IMR-90 (cell line): ENCODE results near the gene ANP32A. TPM values are rescaled to one million over a fixed set of nuclear protein-coding genes. Genes with fewer than 3 reads are reported as not detected.

Experiments
- ATAC-seq: fragments of 200-7000 bp; cut with Tn5 transposase; 2 replicates; pipeline ENCODE4 v1.9.1; 2020; ENCODE audit warnings: low read depth, mild to moderate bottlenecking, moderate library complexity
- BruUV-seq: library from RNA; stranded (reverse); fragments of 400-500 nt; replicated peaks from 2 replicates; lab custom pipeline; 2021; lab: Mats Ljungman, UMichigan
- CTCF ChIA-PET: fragments of 300-600 bp; formaldehyde crosslinking; extraction: SDS; loops from one replicate; lab custom pipeline; 2021; ENCODE audit warnings: antibody characterized with exemption; lab: Yijun Ruan, JAX
- POLR2A ChIA-PET: fragments of 300-600 bp; sonication (Branson Sonifier 250); formaldehyde crosslinking; loops from one replicate; lab custom pipeline; 2022; ENCODE audit warnings: antibody characterized with exemption; ENCODE audit not compliant: unreplicated experiment; lab: Charles Lee
- DNase-seq: peaks from one replicate; pipeline ENCODE4 v3.0.0; 2013
- H2AFZ ChIP-seq: replicated peaks from 2 replicates; pipeline ENCODE3; 2013; ENCODE audit warnings: low read length, mild to moderate bottlenecking; ENCODE audit not compliant: poor library complexity
- H2AK5ac ChIP-seq: 2 replicates; pipeline ENCODE4 v1.6.1; 2013; ENCODE audit warnings: low read depth, low read length, inconsistent platforms
- H2AK9ac ChIP-seq: replicated peaks from 2 replicates; pipeline ENCODE3; 2013; ENCODE audit warnings: mild to moderate bottlenecking, low read depth, low read length, moderate library complexity; ENCODE audit not compliant: poor library complexity
- H2BK120ac ChIP-seq: 2 replicates; pipeline ENCODE4 v1.6.1; 2013; ENCODE audit warnings: low read depth, low read length, inconsistent platforms
- H2BK15ac ChIP-seq: 3 replicates; pipeline ENCODE4 v1.6.1; 2013; ENCODE audit warnings: low read depth, low read length, inconsistent platforms
- H2BK20ac ChIP-seq: 2 replicates; pipeline ENCODE4 v1.6.1; 2013; ENCODE audit warnings: low read depth, mild to moderate bottlenecking, inconsistent platforms, low read length, moderate library complexity
- H2BK5ac ChIP-seq: 2 replicates; pipeline ENCODE4 v1.6.1; 2013; ENCODE audit warnings: mild to moderate bottlenecking, low read depth, low read length, inconsistent platforms; ENCODE audit not compliant: poor library complexity, severe bottlenecking
- H3K14ac ChIP-seq: replicated peaks from 2 replicates; pipeline ENCODE4 v1.6.1; 2013; ENCODE audit warnings: low read depth, low read length, inconsistent platforms
- H3K18ac ChIP-seq: 2 replicates; pipeline ENCODE4 v1.6.1; 2013; ENCODE audit warnings: low read depth, low read length, control low read depth
- H3K23ac ChIP-seq: 2 replicates; pipeline ENCODE4 v1.6.1; 2013; ENCODE audit warnings: low read depth, low read length, inconsistent platforms
- H3K27ac ChIP-seq: 2 replicates; pipeline ENCODE4 v1.5.1; 2013; ENCODE audit warnings: mild to moderate bottlenecking, control low read depth, low read length; ENCODE audit not compliant: insufficient read depth
- H3K27me3 ChIP-seq: 2 replicates; pipeline ENCODE4 v1.6.1; 2013; ENCODE audit warnings: low read length; ENCODE audit not compliant: control insufficient read depth, insufficient read depth
- H3K36me3 ChIP-seq: 2 replicates; pipeline ENCODE4 v1.6.1; 2013; ENCODE audit warnings: low read length, mixed read lengths; ENCODE audit not compliant: control insufficient read depth, insufficient read depth
- H3K4ac ChIP-seq: 2 replicates; pipeline ENCODE4 v1.6.1; 2013; ENCODE audit warnings: low read depth, low read length, inconsistent platforms
- H3K4me1 ChIP-seq: 2 replicates; pipeline ENCODE4 v1.6.1; 2013; ENCODE audit warnings: low read length, mixed read lengths; ENCODE audit not compliant: control insufficient read depth, insufficient read depth
- H3K4me2 ChIP-seq: 2 replicates; pipeline ENCODE4 v1.6.1; 2013; ENCODE audit warnings: low read depth, mild to moderate bottlenecking, control low read depth, low read length, moderate library complexity
- H3K4me3 ChIP-seq: 2 replicates; pipeline ENCODE4 v1.5.1; 2013; ENCODE audit warnings: low read depth, mild to moderate bottlenecking, control low read depth, low read length, moderate library complexity; ENCODE audit not compliant: insufficient read depth
- H3K56ac ChIP-seq: 2 replicates; pipeline ENCODE4 v1.6.1; 2013; ENCODE audit warnings: low read length, inconsistent platforms; ENCODE audit not compliant: insufficient read depth; ENCODE audit errors: extremely low read depth
- H3K79me1 ChIP-seq, 2 experiments: 2 replicates each; pipeline ENCODE4 v1.6.1; 2013; ENCODE audit warnings: low read length in 2 of 2, inconsistent platforms in 1 of 2, low read depth in 1 of 2
- H3K9ac ChIP-seq: 2 replicates; pipeline ENCODE4 v1.6.1; 2013; ENCODE audit warnings: low read depth, low read length, control low read depth
- H3K9me1 ChIP-seq: 2 replicates; pipeline ENCODE4 v1.6.1; 2013; ENCODE audit warnings: low read length, inconsistent platforms; ENCODE audit not compliant: insufficient read depth
- H3K9me3 ChIP-seq: 2 replicates; pipeline ENCODE4 v1.6.1; 2013; ENCODE audit warnings: low read length; ENCODE audit not compliant: control insufficient read depth, insufficient read depth
- H4K20me1 ChIP-seq: 2 replicates; pipeline ENCODE4 v1.6.1; 2013; ENCODE audit warnings: low read length, inconsistent platforms; ENCODE audit not compliant: insufficient read depth
- H4K5ac ChIP-seq: 2 replicates; pipeline ENCODE4 v1.6.1; 2013; ENCODE audit warnings: mild to moderate bottlenecking, low read depth, low read length, control low read depth
- H4K8ac ChIP-seq, 2 experiments: 2 replicates each; pipeline ENCODE4 v1.6.1; 2013; ENCODE audit warnings: low read depth in 2 of 2, low read length in 2 of 2, control low read depth in 1 of 2, inconsistent platforms in 1 of 2
- H4K91ac ChIP-seq: 2 replicates; pipeline ENCODE4 v1.6.1; 2013; ENCODE audit warnings: low read depth, low read length, inconsistent platforms; ENCODE audit not compliant: insufficient read depth
- BHLHE40 ChIP-seq: fragments of 150-350 bp; IDR thresholded peaks from 2 replicates; pipeline ENCODE4 v1.6.1; 2016; ENCODE audit warnings: mild to moderate bottlenecking, low read depth, low read length
- CHD1 ChIP-seq: IDR thresholded peaks from 2 replicates; pipeline ENCODE4 v1.6.1; 2012; ENCODE audit warnings: low read depth, low read length, improper control_type of control experiment
- FOS ChIP-seq: fragments of 150-350 bp; IDR thresholded peaks from 2 replicates; pipeline ENCODE4 v1.6.1; 2016; ENCODE audit warnings: low read depth, low read length
- MAZ ChIP-seq: IDR thresholded peaks from 2 replicates; pipeline ENCODE4 v1.6.1; 2012; ENCODE audit warnings: low read depth, mild to moderate bottlenecking, low read length, improper control_type of control experiment, moderate library complexity, borderline replicate concordance
- NFE2L2 ChIP-seq: fragments of 150-350 bp; IDR thresholded peaks from 2 replicates; pipeline ENCODE4 v1.6.1; 2016; ENCODE audit warnings: low read depth, mild to moderate bottlenecking, low read length
- POLR2A ChIP-seq: IDR thresholded peaks from 2 replicates; pipeline ENCODE4 v1.6.1; 2012; ENCODE audit warnings: mild to moderate bottlenecking, low read depth, low read length
- RCOR1 ChIP-seq: IDR thresholded peaks from 2 replicates; pipeline ENCODE4 v1.6.1; 2012; ENCODE audit warnings: mild to moderate bottlenecking, low read length, improper control_type of control experiment; ENCODE audit not compliant: insufficient replicate concordance
- RFX5 ChIP-seq: IDR thresholded peaks from 2 replicates; pipeline ENCODE4 v1.8.0; 2012; ENCODE audit warnings: low read depth, mild to moderate bottlenecking, low read length, moderate library complexity
- USF2 ChIP-seq: fragments of 150-350 bp; IDR thresholded peaks from 2 replicates; pipeline ENCODE4 v1.6.1; 2017; ENCODE audit warnings: mild to moderate bottlenecking, antibody characterized with exemption, low read length, low read depth
- WGBS, 2 experiments: methylation state at CpG; one replicate each; pipeline versions ENCODE4 v1.1.5 to v1.1.7; 2013; ENCODE audit warnings: missing lambda C conversion rate in 2 of 2; ENCODE audit not compliant: insufficient read length in 1 of 2; ENCODE audit errors: extremely low coverage in 2 of 2; 5-methylcytosine and 5-hydroxymethylcytosine counted together
- dilution Hi-C: fragments of 300-500 bp; cut with HindIII; formaldehyde crosslinking; loops from one replicate; pipeline ENCODE4 v1.14.3; 2018; ENCODE audit warnings: low sequenced_read_pairs; ENCODE audit not compliant: unreplicated experiment
- in situ Hi-C: fragments of 300-500 bp; cut with MboI; formaldehyde crosslinking; loops from 3 replicates; pipeline ENCODE4 v1.14.3; 2019; ENCODE audit warnings: low sequenced_read_pairs, inconsistent platforms, mixed read lengths
- intact Hi-C: fragments of 100-400 bp; cut with micrococcal nuclease; formaldehyde crosslinking; loops from 2 replicates; pipeline ENCODE4 v1.10.0; 2022
- polyA plus RNA-seq, 3 experiments: library from polyadenylated mRNA; depleted of rRNA; stranded (reverse); fragments of >200 nt; gene quantifications; 2 replicates each; pipeline ENCODE4 v1.2.3, GENCODE V29; 2012; ENCODE audit warnings: low replicate concordance in 1 of 3
- total RNA-seq: library from RNA; depleted of rRNA; stranded (reverse); fragments of >200 nt; gene quantifications from 2 replicates; pipeline ENCODE4 v1.2.3, GENCODE V29; 2012
- TF ChIP-seq, protein P1 (sequence below): conservative IDR thresholded peaks from 2 replicates; pipeline ENCODE4 v1.5.1; 2012; ENCODE audit warnings: mild to moderate bottlenecking, low read depth, low read length, improper control_type of control experiment
- TF ChIP-seq, protein P2 (sequence below): fragments of 150-350 bp; IDR thresholded peaks from 2 replicates; pipeline ENCODE4 v1.6.1; 2016; ENCODE audit warnings: low read depth, mild to moderate bottlenecking, low read length, moderate library complexity, borderline replicate concordance

ANP32A gene
- total and polyA plus RNA-seq, 2 of the 4 experiments (the other 2 are of a cell fraction), result 62.4 to 72.8 TPM

DNA sequence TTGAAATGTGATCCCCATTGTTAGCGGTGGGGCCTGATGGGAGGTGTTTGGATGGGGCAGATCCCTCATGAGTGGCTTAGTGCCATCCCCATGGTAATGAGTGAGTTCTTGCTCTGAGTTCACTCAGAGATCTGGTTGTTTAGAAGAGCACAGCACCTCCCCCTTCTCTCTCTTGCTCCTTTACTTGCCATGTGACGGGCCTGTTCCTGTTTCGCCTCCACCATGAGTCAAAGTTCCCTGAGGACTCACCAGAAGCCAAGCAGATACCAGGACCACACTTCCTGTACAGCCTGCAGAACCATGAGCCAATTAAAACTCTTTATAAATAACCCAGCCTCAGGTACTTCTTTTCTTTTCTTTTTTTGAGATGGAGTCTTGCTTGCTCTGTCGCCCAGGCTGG lies 46.6 kb downstream of the ANP32A start:
- Histone ChIP-seq H4K91ac (no peak overlapping the region), H3K27me3 (peaks cover 15% of the 10 kb centered on the region), H2BK5ac (no peak overlapping the region), H2AFZ (no peak overlapping the region), H2AK9ac (no peak overlapping the region), H3K9me3 (0 out of 2 replicates have a peak, but pooled peaks cover 2% of the 10 kb centered on the region), H3K27ac (no peak overlapping the region), H2AK5ac (no peak overlapping the region), H3K79me1 (no peaks in the 10 kb centered on the region), H4K8ac (no peak overlapping the region), H3K4me2 (no peak overlapping the region), H2BK20ac (no peak overlapping the region), H3K36me3 (peaks cover 8% of the 10 kb centered on the region), H3K9ac (no peak overlapping the region), H3K4me3 (no peak overlapping the region), H2BK120ac (no peak overlapping the region), H3K9me1 (no peaks in the 10 kb centered on the region; the same call in 1 of the 2 replicates), H3K18ac (no peak overlapping the region), H3K23ac (no peak overlapping the region), H3K4me1 (no peaks in the 10 kb centered on the region; the same call in 1 of the 2 replicates), H3K14ac (no peak overlapping the region), H3K4ac (no peak overlapping the region), H2BK15ac (no peak overlapping the region), H4K5ac (no peak overlapping the region), H3K56ac (no peak overlapping the region), H4K20me1 (0 out of 2 replicates have a peak, but pooled peaks cover 2% of the 10 kb centered on the region)
- in situ Hi-C loops (no loop called here), intact Hi-C loops (no loop called here), dilution Hi-C loops (no loop called here)
- ATAC-seq, result no peak
- ChIA-PET POLR2A (no interaction called here), CTCF (no interaction called here)
- DNase-seq, result no peak
- no CpG with 5 or more reads among the region's 4 CpGs for WGBS, 2 experiments
- TF ChIP-seq CHD1 (no peak), RFX5 (no peak), RCOR1 (no peak), USF2 (no peak), BHLHE40 (no peak), NFE2L2 (no peak), MAZ (no peak), FOS (no peak), POLR2A (no peak)
- TF ChIP-seq, protein P1, sequence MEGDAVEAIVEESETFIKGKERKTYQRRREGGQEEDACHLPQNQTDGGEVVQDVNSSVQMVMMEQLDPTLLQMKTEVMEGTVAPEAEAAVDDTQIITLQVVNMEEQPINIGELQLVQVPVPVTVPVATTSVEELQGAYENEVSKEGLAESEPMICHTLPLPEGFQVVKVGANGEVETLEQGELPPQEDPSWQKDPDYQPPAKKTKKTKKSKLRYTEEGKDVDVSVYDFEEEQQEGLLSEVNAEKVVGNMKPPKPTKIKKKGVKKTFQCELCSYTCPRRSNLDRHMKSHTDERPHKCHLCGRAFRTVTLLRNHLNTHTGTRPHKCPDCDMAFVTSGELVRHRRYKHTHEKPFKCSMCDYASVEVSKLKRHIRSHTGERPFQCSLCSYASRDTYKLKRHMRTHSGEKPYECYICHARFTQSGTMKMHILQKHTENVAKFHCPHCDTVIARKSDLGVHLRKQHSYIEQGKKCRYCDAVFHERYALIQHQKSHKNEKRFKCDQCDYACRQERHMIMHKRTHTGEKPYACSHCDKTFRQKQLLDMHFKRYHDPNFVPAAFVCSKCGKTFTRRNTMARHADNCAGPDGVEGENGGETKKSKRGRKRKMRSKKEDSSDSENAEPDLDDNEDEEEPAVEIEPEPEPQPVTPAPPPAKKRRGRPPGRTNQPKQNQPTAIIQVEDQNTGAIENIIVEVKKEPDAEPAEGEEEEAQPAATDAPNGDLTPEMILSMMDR, result no peak
- TF ChIP-seq, protein P2, sequence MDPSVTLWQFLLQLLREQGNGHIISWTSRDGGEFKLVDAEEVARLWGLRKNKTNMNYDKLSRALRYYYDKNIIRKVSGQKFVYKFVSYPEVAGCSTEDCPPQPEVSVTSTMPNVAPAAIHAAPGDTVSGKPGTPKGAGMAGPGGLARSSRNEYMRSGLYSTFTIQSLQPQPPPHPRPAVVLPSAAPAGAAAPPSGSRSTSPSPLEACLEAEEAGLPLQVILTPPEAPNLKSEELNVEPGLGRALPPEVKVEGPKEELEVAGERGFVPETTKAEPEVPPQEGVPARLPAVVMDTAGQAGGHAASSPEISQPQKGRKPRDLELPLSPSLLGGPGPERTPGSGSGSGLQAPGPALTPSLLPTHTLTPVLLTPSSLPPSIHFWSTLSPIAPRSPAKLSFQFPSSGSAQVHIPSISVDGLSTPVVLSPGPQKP, result no peak
- BruUV-seq, result no TSS peak
